Measurements from ENCODE around the gene NF2. TPM values are rescaled to one million over a fixed set of nuclear protein-coding genes. Genes with fewer than 3 reads are reported as not detected.
A peak's percentile ranks its signal among the peaks of the same experiment; 100 is the strongest.

The NF2 gene
- total and polyA plus RNA-seq, 12 donors = 12.2 to 67.4 (median 45.5) TPM

GRCh38 chr22:29716814-29717545 lies 113.5 kb downstream of the NF2 start:
- Histone ChIP-seq H3K4me1 (replicated peaks in 1 of 2) (no peaks in the 10 kb centered on the region), H3K4me3 (no peak overlapping the region), H3K36me3 (replicated peaks in 1 of 2) (no peaks in the 10 kb centered on the region), H3K27ac (no peak overlapping the region), H3K9me3 (replicated peaks in 1 of 3) (no peaks in the 10 kb centered on the region), H3K27me3 (peaks cover 22% of the 10 kb centered on the region)
- TF ChIP-seq CTCF (IDR thresholded peaks at IDR 0.05) (no peak), POLR2A (IDR thresholded peaks at IDR 0.05) (no peak)
- 46 to 69% (median 67%) methylated on average over 8 to 16 of the region's 16 CpGs for WGBS, 4 donors
- DNase-seq = peak; percentile 67 to 80 (median 76)
- intact Hi-C loops (cut with DNase I) = no loop called here

- no peaks in the 10 kb centered on the region for H3K9me3 ChIP-seq (replicated peaks in 1 of 3)
- H3K4me1 ChIP-seq (replicated peaks in 1 of 2) = peaks cover 6 to 7% of the 10 kb centered on the region in 2 donors
- no peak for DNase-seq
- TF ChIP-seq POLR2A (IDR thresholded peaks at IDR 0.05) = no peak
- no peak for TF ChIP-seq CTCF (IDR thresholded peaks at IDR 0.05)
- intact Hi-C loops (cut with DNase I) = no loop called here
- no peaks in the 10 kb centered on the region for H3K36me3 ChIP-seq (replicated peaks in 1 of 2)
- H3K27ac ChIP-seq = no peak overlapping the region
- 85 to 92% (median 88%) methylated on average over 11 of the region's 11 CpGs for WGBS, 4 donors
- H3K27me3 ChIP-seq = peaks cover 22% of the 10 kb centered on the region
- H3K4me3 ChIP-seq = no peak overlapping the region
Measured at GRCh38 chr22:29717789-29718188, 114.4 kb downstream of the NF2 start.

- Histone ChIP-seq H3K27me3 (peaks cover 22% of the 10 kb centered on the region), H3K4me1 (replicated peaks in 1 of 2) (peaks cover 7 to 10% of the 10 kb centered on the region in 2 donors), H3K27ac (no peak overlapping the region), H3K4me3 (peak overlapping the region in 1 of 4 donors; percentile 51), H3K9me3 (replicated peaks in 1 of 3) (no peaks in the 10 kb centered on the region), H3K36me3 (replicated peaks in 1 of 2) (no peaks in the 10 kb centered on the region)
- intact Hi-C loops (cut with DNase I) = no loop called here
- WGBS, 4 donors = 27 to 63% (median 44%) methylated on average over 9 to 24 of the region's 24 CpGs
- TF ChIP-seq POLR2A (IDR thresholded peaks at IDR 0.05) = no peak
- no peak for TF ChIP-seq CTCF (IDR thresholded peaks at IDR 0.05)
- DNase-seq = no peak
Measured at GRCh38 chr22:29718949-29719898, 115.8 kb downstream of the NF2 start.
